Neural progenitor cell (in vitro differentiated cells): ENCODE results near the gene ANGPTL8. TPM values are rescaled to one million over a fixed set of nuclear protein-coding genes. Genes with fewer than 3 reads are reported as not detected.

ENCODE experiments used
- DNase-seq: peaks from one replicate; pipeline ENCODE4 v3.0.0-alpha.2; 2016; ENCODE audit warnings: low spot score
- H2AFZ ChIP-seq: fragments of 200-600 bp; sonication (generic); replicated peaks from 2 replicates; pipeline ENCODE4 v1.6.1; 2016; ENCODE audit warnings: antibody characterized with exemption
- H3F3A ChIP-seq: fragments of 200-600 bp; sonication (generic); 2 replicates; pipeline ENCODE4 v1.6.1; 2016; ENCODE audit warnings: antibody characterized with exemption, low read depth
- H3K27ac ChIP-seq: fragments of 200-600 bp; sonication (generic); 2 replicates; pipeline ENCODE4 v1.5.1; 2016; ENCODE audit warnings: mild to moderate bottlenecking
- H3K27me3 ChIP-seq: fragments of 200-600 bp; sonication (generic); 2 replicates; pipeline ENCODE4 v1.6.1; 2016; ENCODE audit warnings: mild to moderate bottlenecking, moderate library complexity
- H3K36me3 ChIP-seq: fragments of 200-600 bp; sonication (generic); 2 replicates; pipeline ENCODE4 v1.5.1; 2016
- H3K4me1 ChIP-seq: fragments of 200-600 bp; sonication (generic); 2 replicates; pipeline ENCODE4 v1.6.1; 2016; ENCODE audit warnings: mixed run types
- H3K4me2 ChIP-seq: fragments of 200-600 bp; sonication (generic); 2 replicates; pipeline ENCODE4 v1.6.1; 2016
- H3K4me3 ChIP-seq: fragments of 200-600 bp; sonication (generic); 2 replicates; pipeline ENCODE4 v1.5.1; 2016
- H3K79me2 ChIP-seq: fragments of 200-600 bp; sonication (generic); 2 replicates; pipeline ENCODE4 v1.6.1; 2016; ENCODE audit warnings: low read depth
- H3K9ac ChIP-seq: fragments of 200-600 bp; sonication (generic); 2 replicates; pipeline ENCODE4 v1.6.1; 2016
- H3K9me3 ChIP-seq: fragments of 200-600 bp; sonication (generic); 2 replicates; pipeline ENCODE4 v1.5.1; 2016; ENCODE audit warnings: low read depth
- H4K20me1 ChIP-seq: fragments of 200-600 bp; sonication (generic); 2 replicates; pipeline ENCODE4 v1.6.1; 2016; ENCODE audit warnings: low read depth
- H3K27ac Mint-ChIP-seq: 3 replicates; pipeline ENCODE4 v1.8.0; 2021; ENCODE audit warnings: mixed read lengths
- H3K27me3 Mint-ChIP-seq: 2 replicates; pipeline ENCODE4 v1.8.0; 2022; ENCODE audit warnings: low read depth, mild to moderate bottlenecking, inconsistent platforms, moderate library complexity, mixed read lengths; ENCODE audit not compliant: insufficient read depth
- H3K36me3 Mint-ChIP-seq: 3 replicates; pipeline ENCODE4 v1.8.0; 2021; ENCODE audit warnings: mixed read lengths
- H3K4me1 Mint-ChIP-seq: 3 replicates; pipeline ENCODE4 v1.8.0; 2021; ENCODE audit warnings: mixed read lengths
- H3K4me3 Mint-ChIP-seq: 3 replicates; pipeline ENCODE4 v1.8.0; 2021; ENCODE audit warnings: mild to moderate bottlenecking, moderate library complexity, mixed read lengths
- H3K9me3 Mint-ChIP-seq: 3 replicates; pipeline ENCODE4 v1.8.0; 2020; ENCODE audit warnings: mixed read lengths
- EZH2 ChIP-seq: fragments of 200-600 bp; sonication (generic); IDR thresholded peaks from 2 replicates; pipeline ENCODE4 v1.6.1; 2017; ENCODE audit warnings: antibody characterized with exemption, mild to moderate bottlenecking, moderate library complexity
- EZH2phosphoT487 ChIP-seq: fragments of 200-600 bp; sonication (generic); IDR thresholded peaks from 2 replicates; pipeline ENCODE4 v1.6.1; 2017; ENCODE audit warnings: antibody characterized with exemption
- total RNA-seq: library from RNA; depleted of rRNA; stranded (reverse); fragments of >200 nt; gene quantifications from 2 replicates; pipeline ENCODE4 v1.2.3, GENCODE V29; 2015; ENCODE audit warnings: low replicate concordance
- TF ChIP-seq, protein P1 (sequence below): fragments of 200-600 bp; sonication (generic); IDR thresholded peaks from 2 replicates; pipeline ENCODE4 v1.5.1; 2017; ENCODE audit warnings: antibody characterized with exemption, mild to moderate bottlenecking

Gene ANGPTL8
- total RNA-seq, 1 donor from 2014 or later: not detected

DNA sequence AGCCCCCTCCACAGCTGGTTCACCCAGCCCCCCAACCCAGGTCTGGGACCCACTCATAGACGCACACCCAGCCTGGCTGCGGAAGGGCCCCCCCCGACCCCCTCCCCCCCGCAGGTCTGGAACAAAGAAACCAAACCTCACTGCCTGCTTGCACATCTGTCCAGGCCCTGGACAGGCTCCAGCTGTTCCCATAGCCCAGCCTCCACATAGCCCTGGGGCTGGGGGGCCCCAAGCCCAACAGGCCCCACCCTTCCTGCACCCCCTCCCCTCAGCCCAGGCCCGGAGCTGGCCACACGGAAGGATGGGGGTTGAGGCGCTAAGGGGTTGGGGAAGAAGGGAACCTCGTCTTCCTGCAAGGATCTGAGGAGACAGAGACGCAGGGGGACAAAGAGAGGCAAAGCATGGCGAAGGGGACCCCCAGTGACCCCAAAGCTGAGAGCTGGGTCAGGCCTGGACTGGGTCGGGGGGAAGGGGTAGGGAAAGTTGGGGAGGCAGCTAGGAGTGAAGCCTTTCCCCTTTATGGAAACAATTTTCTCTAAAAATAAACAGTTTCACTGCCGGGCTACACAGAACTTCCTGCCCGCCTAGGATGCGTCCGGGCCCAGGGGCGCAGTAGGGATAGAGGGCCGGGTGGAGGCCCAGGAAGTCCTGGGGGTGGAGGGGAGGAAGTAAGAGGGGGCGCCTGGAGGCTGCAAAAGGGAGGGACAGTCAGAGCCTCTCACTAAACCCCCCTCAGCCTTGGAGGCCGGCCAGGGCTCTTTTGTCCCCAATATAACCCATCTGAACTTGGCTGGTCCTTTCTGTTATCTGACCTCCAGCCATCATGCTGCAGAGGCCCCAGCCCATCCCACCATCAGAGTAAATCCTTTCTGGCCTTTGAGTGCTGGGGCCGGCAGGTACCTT is 44.5 kb upstream of the ANGPTL8 start:
- Mint-ChIP-seq H3K4me1 (peaks cover 5% of the 10 kb centered on the region), H3K36me3 (no peaks in the 10 kb centered on the region), H3K27ac (no peak overlapping the region), H3K4me3 (no peak overlapping the region), H3K27me3 (peaks cover 10% of the 10 kb centered on the region), H3K9me3 (no peaks in the 10 kb centered on the region)
- Histone ChIP-seq H3K27ac (no peak overlapping the region), H3K36me3 (no peaks in the 10 kb centered on the region), H4K20me1 (peaks cover 6% of the 10 kb centered on the region), H3K4me2 (no peak overlapping the region), H3K79me2 (no peaks in the 10 kb centered on the region), H3F3A (peaks cover 19% of the 10 kb centered on the region), H3K4me3 (no peak overlapping the region), H3K9me3 (no peaks in the 10 kb centered on the region), H3K27me3 (no peaks in the 10 kb centered on the region), H2AFZ (no peak overlapping the region), H3K4me1 (no peaks in the 10 kb centered on the region), H3K9ac (no peak overlapping the region)
- DNase-seq: no peak
- TF ChIP-seq EZH2phosphoT487: no peak
- TF ChIP-seq, protein P1, sequence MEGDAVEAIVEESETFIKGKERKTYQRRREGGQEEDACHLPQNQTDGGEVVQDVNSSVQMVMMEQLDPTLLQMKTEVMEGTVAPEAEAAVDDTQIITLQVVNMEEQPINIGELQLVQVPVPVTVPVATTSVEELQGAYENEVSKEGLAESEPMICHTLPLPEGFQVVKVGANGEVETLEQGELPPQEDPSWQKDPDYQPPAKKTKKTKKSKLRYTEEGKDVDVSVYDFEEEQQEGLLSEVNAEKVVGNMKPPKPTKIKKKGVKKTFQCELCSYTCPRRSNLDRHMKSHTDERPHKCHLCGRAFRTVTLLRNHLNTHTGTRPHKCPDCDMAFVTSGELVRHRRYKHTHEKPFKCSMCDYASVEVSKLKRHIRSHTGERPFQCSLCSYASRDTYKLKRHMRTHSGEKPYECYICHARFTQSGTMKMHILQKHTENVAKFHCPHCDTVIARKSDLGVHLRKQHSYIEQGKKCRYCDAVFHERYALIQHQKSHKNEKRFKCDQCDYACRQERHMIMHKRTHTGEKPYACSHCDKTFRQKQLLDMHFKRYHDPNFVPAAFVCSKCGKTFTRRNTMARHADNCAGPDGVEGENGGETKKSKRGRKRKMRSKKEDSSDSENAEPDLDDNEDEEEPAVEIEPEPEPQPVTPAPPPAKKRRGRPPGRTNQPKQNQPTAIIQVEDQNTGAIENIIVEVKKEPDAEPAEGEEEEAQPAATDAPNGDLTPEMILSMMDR: no peak
- TF ChIP-seq EZH2: no peak

DNA sequence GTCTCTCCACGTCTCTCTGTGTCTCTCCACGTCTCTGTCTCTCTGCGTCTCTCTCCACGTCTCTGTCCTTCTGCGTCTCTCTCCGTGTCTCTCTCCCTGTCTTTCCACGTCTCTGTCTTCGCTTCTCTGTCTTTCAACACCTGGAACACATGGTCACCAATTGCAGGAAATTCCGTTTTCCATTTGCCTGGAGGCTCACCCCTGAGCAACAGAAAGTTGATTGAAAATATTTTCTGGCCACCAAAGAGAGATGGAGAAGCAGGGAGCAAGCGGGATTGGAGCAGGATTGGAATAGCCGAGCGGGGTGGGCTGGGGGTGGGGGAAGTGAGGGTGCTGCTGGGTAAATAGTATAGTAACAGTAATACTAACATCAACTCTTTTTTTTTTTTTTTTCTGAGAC is 43.7 kb upstream of the ANGPTL8 start:
- Mint-ChIP-seq H3K36me3 (no peaks in the 10 kb centered on the region), H3K27ac (no peak overlapping the region)
- H3K79me2 ChIP-seq: no peaks in the 10 kb centered on the region

DNA sequence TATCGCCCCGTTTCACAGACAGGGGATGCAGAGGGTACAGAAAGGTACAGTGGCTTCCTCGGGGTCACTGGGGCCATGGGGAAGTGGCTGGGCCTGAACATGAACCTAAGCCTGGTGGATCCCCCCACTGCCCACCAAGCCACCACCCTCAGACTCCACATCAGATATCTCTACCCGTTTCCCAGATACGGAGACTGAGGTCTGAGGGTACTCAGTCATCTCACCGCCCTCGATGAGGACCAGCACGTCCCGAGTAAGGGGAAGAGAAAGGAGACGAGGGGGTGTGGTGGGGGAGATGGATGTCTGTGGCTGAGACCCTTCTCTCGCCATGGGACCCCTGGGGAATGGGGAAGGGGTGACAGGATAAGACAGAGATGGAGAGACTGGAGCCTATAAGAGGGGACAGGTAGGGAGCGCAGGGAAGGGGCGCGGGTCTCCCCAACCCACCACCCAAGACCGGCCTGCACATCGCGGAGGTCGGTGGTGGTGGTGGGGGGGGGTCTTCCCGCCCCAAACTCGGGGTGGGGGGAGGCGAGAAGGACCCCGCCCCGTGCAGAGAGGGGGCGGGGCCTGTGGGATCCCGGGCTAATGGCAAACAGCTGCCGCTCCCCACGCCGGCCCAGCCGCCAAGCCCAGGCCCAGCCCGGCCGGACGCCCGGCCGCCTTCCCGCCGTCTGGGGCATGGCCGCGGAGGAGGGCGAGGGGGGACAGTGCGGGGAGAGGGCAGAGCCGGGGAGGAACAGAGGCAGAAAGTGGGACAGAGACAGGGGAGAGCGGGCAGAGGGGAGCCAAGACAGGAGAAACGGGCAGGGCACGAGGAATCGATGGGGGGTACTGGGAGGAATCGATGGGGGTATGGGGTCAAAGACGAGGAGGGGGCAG is 42.8 kb upstream of the ANGPTL8 start:
- no peaks in the 10 kb centered on the region for H3K27me3 ChIP-seq
- H3K9ac ChIP-seq: no peak overlapping the region
- no peaks in the 10 kb centered on the region for H3K9me3 Mint-ChIP-seq
- H3K4me1 ChIP-seq: no peaks in the 10 kb centered on the region
- no peaks in the 10 kb centered on the region for H3K36me3 Mint-ChIP-seq
- peak overlapping the region; percentile 88 for H3K4me2 ChIP-seq
- TF ChIP-seq EZH2phosphoT487 (peak; percentile 1), EZH2 (no peak)
- TF ChIP-seq, protein P1: no peak
- H3K4me3 Mint-ChIP-seq: peak overlapping the region; percentile 88
- H3K27ac ChIP-seq: no peak overlapping the region
- H3K27ac Mint-ChIP-seq: no peak overlapping the region
- no peaks in the 10 kb centered on the region for H3K36me3 ChIP-seq
- no peaks in the 10 kb centered on the region for H3K9me3 ChIP-seq
- H3K4me3 ChIP-seq: peak overlapping the region; percentile 94
- peak overlapping the region; percentile 1 for H2AFZ ChIP-seq
- peaks cover 19% of the 10 kb centered on the region for H3F3A ChIP-seq
- H3K79me2 ChIP-seq: no peaks in the 10 kb centered on the region
- H3K27me3 Mint-ChIP-seq: peaks cover 10% of the 10 kb centered on the region
- H3K4me1 Mint-ChIP-seq: peaks cover 5% of the 10 kb centered on the region
- peak; percentile 57 for DNase-seq
- peaks cover 6% of the 10 kb centered on the region for H4K20me1 ChIP-seq

More for the DNA sequence above, 43.7 kb upstream of the ANGPTL8 start:
- H3K27ac ChIP-seq: no peak overlapping the region
- no peak overlapping the region for H3K4me2 ChIP-seq
- TF ChIP-seq, protein P1: no peak
- H3K9me3 ChIP-seq: no peaks in the 10 kb centered on the region
- DNase-seq: no peak
- Mint-ChIP-seq H3K4me1 (peaks cover 5% of the 10 kb centered on the region), H3K9me3 (no peaks in the 10 kb centered on the region), H3K4me3 (peak overlapping the region; percentile 13), H3K27me3 (peaks cover 10% of the 10 kb centered on the region)
- H3K4me1 ChIP-seq: no peaks in the 10 kb centered on the region
- no peak overlapping the region for H3K9ac ChIP-seq
- H3K36me3 ChIP-seq: no peaks in the 10 kb centered on the region
- no peak overlapping the region for H2AFZ ChIP-seq
- H4K20me1 ChIP-seq: peaks cover 6% of the 10 kb centered on the region
- no peak overlapping the region for H3K4me3 ChIP-seq
- H3K27me3 ChIP-seq: no peaks in the 10 kb centered on the region
- peaks cover 19% of the 10 kb centered on the region for H3F3A ChIP-seq
